ENCODE measurements around the gene TCF21.

TCF21 gene

DNA sequence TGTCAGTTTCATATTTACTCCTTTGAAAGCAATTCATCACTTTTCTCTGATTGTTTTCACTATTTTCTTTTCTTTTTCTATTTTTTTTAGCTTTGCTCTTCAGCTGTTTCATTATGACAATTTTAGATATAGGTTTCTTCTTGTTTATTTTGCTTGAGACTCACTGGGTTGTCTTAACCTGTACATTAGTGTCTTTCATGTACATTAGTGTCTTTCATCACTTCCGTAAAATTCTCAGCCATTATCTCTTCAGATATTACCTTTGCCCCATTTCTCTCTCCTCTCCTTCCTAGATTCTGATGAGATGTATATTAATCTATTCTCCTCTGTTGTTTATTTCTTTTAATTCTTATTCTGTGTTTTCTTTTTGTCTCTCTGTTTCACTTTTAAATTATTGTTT is 49.6 kb downstream of the TCF21 start:
- Histone ChIP-seq H3K27me3 (no peaks in the 10 kb centered on the region), H3K9ac (no peak overlapping the region)

DNA sequence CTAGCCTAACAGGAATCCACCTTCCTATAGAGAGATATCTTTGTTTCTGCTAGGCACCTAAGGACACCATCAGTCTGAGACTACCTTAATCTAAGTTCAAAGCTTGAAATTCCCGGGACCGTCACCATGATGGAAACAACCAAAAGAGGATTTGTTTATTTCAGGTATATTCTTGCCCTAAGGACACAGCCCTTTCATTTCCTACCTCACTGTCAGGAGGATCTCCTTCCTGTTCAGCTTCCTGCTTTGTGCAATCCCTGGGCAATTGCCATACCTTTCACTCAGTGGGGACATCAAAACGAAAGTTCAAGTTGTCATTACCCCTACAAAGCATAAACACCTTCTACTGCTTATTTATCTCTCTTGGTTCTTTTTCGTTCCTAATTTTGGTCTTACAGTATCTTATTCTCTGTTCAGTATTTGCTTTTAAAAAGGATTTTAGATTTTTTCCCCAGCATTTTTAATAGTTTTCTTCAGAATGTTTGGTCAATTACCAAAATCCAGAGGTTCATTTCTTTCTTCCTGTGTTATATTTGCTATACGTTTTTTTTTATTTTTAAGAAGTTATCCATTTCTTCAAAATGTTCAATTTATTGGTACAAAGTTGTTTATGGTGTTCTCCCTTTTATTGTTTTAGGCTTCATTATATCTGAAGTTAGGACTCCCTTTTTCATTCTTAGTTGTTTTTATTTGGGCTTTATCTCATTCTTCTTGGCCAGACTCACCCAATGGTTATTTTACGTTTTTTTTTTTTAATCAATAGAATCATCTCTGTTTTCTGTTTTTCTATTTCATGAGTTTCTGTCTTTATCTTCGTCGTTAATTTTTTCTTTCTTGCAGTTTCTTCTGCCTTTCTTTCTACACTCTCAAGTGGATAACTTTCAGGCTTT is 51.1 kb downstream of the TCF21 start:
- H3K4me2 ChIP-seq, result no peak overlapping the region
- H3K9me3 ChIP-seq (replicated peaks in 1 of 11), result peaks cover 0 to 13% (median 6%) of the 10 kb centered on the region in 11 experiments; a peak in 12 of 22 replicates
- peaks cover 0 to 3% (median 0%) of the 10 kb centered on the region in 10 experiments; a peak in 1 of 20 replicates for H3K4me1 ChIP-seq
- no peak overlapping the region for H3K4me3 ChIP-seq
- no peak overlapping the region for H3K9ac ChIP-seq
- H3K36me3 ChIP-seq, result no peaks in the 10 kb centered on the region
- no peak for TF ChIP-seq Cebpa-rat (IDR thresholded peaks at IDR 0.05)
- no peak overlapping the region for H3K27ac ChIP-seq
- no peaks in the 10 kb centered on the region for H3K27me3 ChIP-seq
- no peaks in the 10 kb centered on the region for H4K20me1 ChIP-seq

More for the DNA sequence above, 49.6 kb downstream of the TCF21 start:
- Histone ChIP-seq H3K4me1 (peaks cover 0 to 3% (median 0%) of the 10 kb centered on the region in 10 experiments; a peak in 1 of 20 replicates), H3K4me2 (no peak overlapping the region), H3K4me3 (no peak overlapping the region), H3K9me3 (replicated peaks in 1 of 11) (peaks cover 6 to 25% (median 12%) of the 10 kb centered on the region in 11 experiments; a peak in 16 of 22 replicates), H3K36me3 (no peaks in the 10 kb centered on the region), H3K27ac (no peak overlapping the region), H4K20me1 (no peaks in the 10 kb centered on the region)
- no peak for TF ChIP-seq Cebpa-rat (IDR thresholded peaks at IDR 0.05)

Measured in BLaER1 treated with 17β-estradiol and CSF1 and Interleukin-3, amounts not matched to agents 10 nM and 100 nM (cell line).